Caco-2 (cell line): ENCODE data around the gene ACTL10. TPM values are rescaled to one million over a fixed set of nuclear protein-coding genes. Genes with fewer than 3 reads are reported as not detected.

Experiments used
- BruUV-seq: library from RNA; stranded (reverse); fragments of 400-500 nt; replicated peaks from 2 replicates; lab custom pipeline; 2021; lab: Mats Ljungman, UMichigan
- CTCF ChIA-PET: fragments of 300-600 bp; sonication (Branson Sonifier 250); formaldehyde crosslinking; loops from one replicate; lab custom pipeline; 2022; ENCODE audit warnings: antibody characterized with exemption; lab: Charles Lee
- POLR2A ChIA-PET: fragments of 300-600 bp; sonication (Branson Sonifier 250); formaldehyde crosslinking; loops from one replicate; lab custom pipeline; 2022; ENCODE audit warnings: antibody characterized with exemption; lab: Charles Lee
- DNase-seq, 2 experiments: peaks; one replicate each; pipeline versions ENCODE4 v3.0.0 to v3.0.0-alpha.2; 2020 to 2022
- H3K27me3 ChIP-seq: replicated peaks from 2 replicates; pipeline ENCODE4 v1.6.0; 2011; ENCODE audit warnings: low read length; ENCODE audit not compliant: control insufficient read depth, insufficient read depth
- H3K36me3 ChIP-seq: 2 replicates; pipeline ENCODE4 v1.5.1; 2011; ENCODE audit warnings: low read length; ENCODE audit not compliant: control insufficient read depth, insufficient read depth
- H3K4me1 ChIP-seq: fragments of 250-450 bp; sonication (Bioruptor Pico); 2 replicates; pipeline ENCODE4 v1.5.1; 2020; ENCODE audit warnings: mild to moderate bottlenecking
- H3K4me3 ChIP-seq: 2 replicates; pipeline ENCODE4 v1.5.1; 2011; ENCODE audit warnings: low read depth, mild to moderate bottlenecking, control low read depth, low read length
- H3K9me3 ChIP-seq: fragments of 250-450 bp; sonication (Bioruptor Pico); 2 replicates; pipeline ENCODE4 v1.5.1; 2020; ENCODE audit warnings: mild to moderate bottlenecking, moderate library complexity
- H3K27ac Mint-ChIP-seq: one replicate; pipeline ENCODE4 v1.8.0; 2022; ENCODE audit warnings: mixed read lengths; ENCODE audit not compliant: unreplicated experiment
- H3K27me3 Mint-ChIP-seq: one replicate; pipeline ENCODE4 v1.8.0; 2022; ENCODE audit warnings: mixed read lengths; ENCODE audit not compliant: insufficient read depth, unreplicated experiment
- H3K36me3 Mint-ChIP-seq: one replicate; pipeline ENCODE4 v1.8.0; 2022; ENCODE audit warnings: mild to moderate bottlenecking, mixed read lengths; ENCODE audit not compliant: insufficient read depth, unreplicated experiment
- H3K4me1 Mint-ChIP-seq: one replicate; pipeline ENCODE4 v1.8.0; 2022; ENCODE audit warnings: low read depth, mixed read lengths; ENCODE audit not compliant: unreplicated experiment
- H3K4me3 Mint-ChIP-seq: one replicate; pipeline ENCODE4 v1.8.0; 2022; ENCODE audit warnings: mild to moderate bottlenecking, moderate library complexity, mixed read lengths; ENCODE audit not compliant: unreplicated experiment
- H3K9me3 Mint-ChIP-seq: one replicate; pipeline ENCODE4 v1.8.0; 2022; ENCODE audit warnings: mixed read lengths; ENCODE audit not compliant: unreplicated experiment
- intact Hi-C: fragments of 100-400 bp; cut with micrococcal nuclease; formaldehyde crosslinking; loops from one replicate; pipeline ENCODE4 v1.10.0; 2022; ENCODE audit not compliant: unreplicated experiment
- total RNA-seq: library from RNA; stranded (reverse); gene quantifications from 2 replicates; pipeline ENCODE4 v1.2.3, GENCODE V29; 2022
- TF ChIP-seq, protein P1 (sequence below), 2 experiments: fragments of 200-600 bp in 1 of 2; IDR thresholded peaks; 1 replicate in 1 of 2; 2 replicates in 1 of 2; pipeline versions ENCODE4 v1.5.1 to v1.8.0; 2011 to 2022; ENCODE audit warnings: antibody characterized with exemption in 1 of 2, control low read depth in 1 of 2, inconsistent platforms in 1 of 2, low read depth in 1 of 2, low read length in 1 of 2, mild to moderate bottlenecking in 1 of 2, moderate library complexity in 1 of 2; ENCODE audit not compliant: insufficient read depth in 1 of 2, severe bottlenecking in 1 of 2, unreplicated experiment in 1 of 2

The ACTL10 gene
- total RNA-seq, 1 experiment from 2014 or later: 3.4 TPM

GRCh38 chr20:33703498-33704137 is 36.9 kb downstream of the ACTL10 start:
- Mint-ChIP-seq H3K9me3 (peaks cover 21% of the 10 kb centered on the region), H3K27me3 (no peaks in the 10 kb centered on the region), H3K36me3 (peaks cover 26% of the 10 kb centered on the region), H3K27ac (no peak overlapping the region), H3K4me3 (no peak overlapping the region), H3K4me1 (no peaks in the 10 kb centered on the region)
- no peaks in the 10 kb centered on the region for H3K27me3 ChIP-seq
- no peaks in the 10 kb centered on the region for H3K36me3 ChIP-seq
- no TSS peak for BruUV-seq
- H3K4me3 ChIP-seq: no peak overlapping the region
- no peaks in the 10 kb centered on the region for H3K4me1 ChIP-seq
- TF ChIP-seq, protein P1, sequence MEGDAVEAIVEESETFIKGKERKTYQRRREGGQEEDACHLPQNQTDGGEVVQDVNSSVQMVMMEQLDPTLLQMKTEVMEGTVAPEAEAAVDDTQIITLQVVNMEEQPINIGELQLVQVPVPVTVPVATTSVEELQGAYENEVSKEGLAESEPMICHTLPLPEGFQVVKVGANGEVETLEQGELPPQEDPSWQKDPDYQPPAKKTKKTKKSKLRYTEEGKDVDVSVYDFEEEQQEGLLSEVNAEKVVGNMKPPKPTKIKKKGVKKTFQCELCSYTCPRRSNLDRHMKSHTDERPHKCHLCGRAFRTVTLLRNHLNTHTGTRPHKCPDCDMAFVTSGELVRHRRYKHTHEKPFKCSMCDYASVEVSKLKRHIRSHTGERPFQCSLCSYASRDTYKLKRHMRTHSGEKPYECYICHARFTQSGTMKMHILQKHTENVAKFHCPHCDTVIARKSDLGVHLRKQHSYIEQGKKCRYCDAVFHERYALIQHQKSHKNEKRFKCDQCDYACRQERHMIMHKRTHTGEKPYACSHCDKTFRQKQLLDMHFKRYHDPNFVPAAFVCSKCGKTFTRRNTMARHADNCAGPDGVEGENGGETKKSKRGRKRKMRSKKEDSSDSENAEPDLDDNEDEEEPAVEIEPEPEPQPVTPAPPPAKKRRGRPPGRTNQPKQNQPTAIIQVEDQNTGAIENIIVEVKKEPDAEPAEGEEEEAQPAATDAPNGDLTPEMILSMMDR (IDR thresholded peaks at IDR 0.05; ENCODE audit: insufficient read depth in 1 of 2, low read depth in 1 of 2, low read length in 1 of 2, severe bottlenecking in 1 of 2, unreplicated experiment in 1 of 2): no peak
- no peak for DNase-seq
- CTCF ChIA-PET: interaction anchor here (1.5 kb wide), 1 partner anchor 29 kb away, joined by 3 read pairs; no protein-coding TSS in a partner anchor
- peaks cover 18% of the 10 kb centered on the region for H3K9me3 ChIP-seq
- intact Hi-C loops: no loop called here
- POLR2A ChIA-PET: interaction anchor here (0.6 kb wide), 1 partner anchor 1631 kb away, joined by 16 read pairs; no protein-coding TSS in a partner anchor

DNA sequence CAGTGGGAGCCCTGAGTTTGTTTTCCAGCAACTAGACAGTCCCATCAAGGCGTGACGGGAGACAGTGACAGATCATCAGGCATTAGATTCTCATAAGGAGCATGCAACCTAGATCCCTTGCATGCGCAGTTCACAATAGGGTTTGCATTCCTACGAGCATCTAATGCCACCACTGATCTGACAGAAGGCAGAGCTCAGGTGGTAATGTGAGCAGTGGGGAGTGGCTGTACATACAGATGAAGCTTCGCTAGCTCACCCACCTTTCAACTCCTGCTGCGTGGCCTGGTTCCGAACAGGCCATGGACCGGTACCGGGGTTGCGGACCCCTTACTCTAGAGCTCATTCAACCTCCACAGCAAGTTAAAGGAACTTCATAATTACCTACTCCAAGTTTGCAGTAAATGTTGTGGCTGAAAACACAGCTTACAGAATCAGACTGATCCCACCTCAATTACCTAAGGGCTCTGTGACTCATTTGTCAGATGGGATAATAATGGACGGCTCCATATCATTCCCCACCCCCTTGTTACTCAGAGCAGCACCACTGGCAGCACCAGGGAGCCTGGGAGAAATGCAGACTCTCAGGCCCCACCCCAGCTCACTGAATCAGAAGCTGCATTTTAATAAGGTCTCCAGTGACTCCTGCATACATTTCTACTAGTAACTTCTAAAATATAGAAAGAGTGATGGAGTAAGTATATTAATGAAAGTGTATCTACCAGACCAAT is 37.6 kb downstream of the ACTL10 start:
- H3K36me3 Mint-ChIP-seq: peaks cover 26% of the 10 kb centered on the region
- TF ChIP-seq, protein P1 (IDR thresholded peaks at IDR 0.05; ENCODE audit: insufficient read depth in 1 of 2, low read depth in 1 of 2, low read length in 1 of 2, severe bottlenecking in 1 of 2, unreplicated experiment in 1 of 2): no peak
- no peaks in the 10 kb centered on the region for H3K4me1 Mint-ChIP-seq
- H3K9me3 ChIP-seq: peaks cover 17% of the 10 kb centered on the region
- H3K27me3 Mint-ChIP-seq: no peaks in the 10 kb centered on the region
- intact Hi-C loops: no loop called here
- H3K9me3 Mint-ChIP-seq: peaks cover 19% of the 10 kb centered on the region
- no peaks in the 10 kb centered on the region for H3K4me1 ChIP-seq
- TSS peak; percentile 32 for BruUV-seq
- ChIA-PET CTCF (interaction anchor here (1.5 kb wide), 1 partner anchor 28 kb away, joined by 3 read pairs; no protein-coding TSS in a partner anchor), POLR2A (interaction anchor here (0.6 kb wide), 1 partner anchor 1632 kb away, joined by 16 read pairs; no protein-coding TSS in a partner anchor)
- DNase-seq: no peak
- no peak overlapping the region for H3K4me3 Mint-ChIP-seq
- no peaks in the 10 kb centered on the region for H3K36me3 ChIP-seq
- no peaks in the 10 kb centered on the region for H3K27me3 ChIP-seq
- H3K27ac Mint-ChIP-seq: no peak overlapping the region
- no peak overlapping the region for H3K4me3 ChIP-seq

GRCh38 chr20:33707668-33708067 is 40.9 kb downstream of the ACTL10 start:
- peaks cover 9% of the 10 kb centered on the region for H3K4me1 ChIP-seq
- peaks cover 20% of the 10 kb centered on the region for H3K4me1 Mint-ChIP-seq
- TF ChIP-seq, protein P1 (IDR thresholded peaks at IDR 0.05; ENCODE audit: insufficient read depth in 1 of 2, low read depth in 1 of 2, low read length in 1 of 2, severe bottlenecking in 1 of 2, unreplicated experiment in 1 of 2): no peak
- peaks cover 6% of the 10 kb centered on the region for H3K36me3 ChIP-seq
- no peak overlapping the region for H3K4me3 Mint-ChIP-seq
- no peaks in the 10 kb centered on the region for H3K27me3 Mint-ChIP-seq
- ChIA-PET POLR2A (no interaction called here), CTCF (no interaction called here)
- BruUV-seq: no TSS peak
- H3K9me3 Mint-ChIP-seq: peaks cover 19% of the 10 kb centered on the region
- peaks cover 4% of the 10 kb centered on the region for H3K9me3 ChIP-seq
- H3K36me3 Mint-ChIP-seq: peaks cover 16% of the 10 kb centered on the region
- no peak for DNase-seq
- H3K27ac Mint-ChIP-seq: peak overlapping the region; percentile 13
- intact Hi-C loops: no loop called here
- H3K4me3 ChIP-seq: no peak overlapping the region
- no peaks in the 10 kb centered on the region for H3K27me3 ChIP-seq
